Ascending aorta (tissue), 2 donors: ENCODE measurements around the gene COX18. TPM values are rescaled to one million over a fixed set of nuclear protein-coding genes. Genes with fewer than 3 reads are reported as not detected.
A peak's percentile ranks its signal among the peaks of the same experiment; 100 is the strongest.

Experiments used
- DNase-seq, 2 donors: peaks; one replicate each; pipeline ENCODE4 v3.0.0-alpha.2; 2019; ENCODE audit warnings: low spot score in 2 of 2
- H3K27ac ChIP-seq, 2 donors: fragments of 200-600 bp; sonication (generic); one replicate each; pipeline ENCODE4 v1.5.1; 2016 to 2017; ENCODE audit warnings: mild to moderate bottlenecking in 1 of 2
- H3K27me3 ChIP-seq: fragments of 200-600 bp; sonication (generic); one replicate; pipeline ENCODE4 v1.5.1; 2017
- H3K36me3 ChIP-seq, 2 donors: fragments of 200-600 bp; sonication (generic); one replicate each; pipeline ENCODE4 v1.5.1; 2016
- H3K4me1 ChIP-seq, 2 donors: fragments of 200-600 bp; sonication (generic); one replicate each; pipeline ENCODE4 v1.5.1; 2016 to 2017; ENCODE audit warnings: mild to moderate bottlenecking in 1 of 2
- H3K4me3 ChIP-seq, 2 donors: fragments of 200-600 bp; sonication (generic); one replicate each; pipeline ENCODE4 v1.5.1; 2016 to 2017; ENCODE audit warnings: mild to moderate bottlenecking in 1 of 2
- H3K9me3 ChIP-seq, 2 donors: fragments of 200-600 bp; sonication (generic); one replicate each; pipeline ENCODE4 v1.5.1; 2016
- CTCF ChIP-seq, 3 experiments: fragments of 200-600 bp in 2 of 3; fragments of 450-650 bp in 1 of 3; sonication (generic) in 2 of 3; IDR thresholded peaks; one replicate each; pipeline ENCODE4 v1.5.1; 2016 to 2019; ENCODE audit warnings: antibody characterized with exemption in 3 of 3, mild to moderate bottlenecking in 1 of 3, moderate library complexity in 1 of 3
- intact Hi-C: fragments of 100-400 bp; cut with DNase I; formaldehyde crosslinking; loops from one replicate; pipeline ENCODE4 v1.15.1; 2023
- total RNA-seq: library from RNA; depleted of rRNA; stranded (reverse); fragments of >200 nt; gene quantifications from one replicate; pipeline ENCODE4 v1.1.0, GENCODE V29; 2016

COX18 gene
- total RNA-seq, 1 donor from 2014 or later: 22.7 TPM

GRCh38 chr4:73067971-73068394 is 1.5 kb downstream of the COX18 start:
- Histone ChIP-seq H3K9me3 (no peaks in the 10 kb centered on the region), H3K27me3 (no peaks in the 10 kb centered on the region), H3K36me3 (peaks cover 4 to 7% of the 10 kb centered on the region in 2 donors), H3K27ac (peak overlapping the region; percentile 88 to 96), H3K4me3 (peak overlapping the region; percentile 60 to 99), H3K4me1 (peaks cover 3 to 7% of the 10 kb centered on the region in 2 donors)
- DNase-seq: no peak
- no peak for TF ChIP-seq CTCF (IDR thresholded peaks at IDR 0.05)
- intact Hi-C loops: loop anchor here (1.0 to 5.0 kb wide), 2 partner anchors 499 to 1089 kb away; partner anchors contain the start of genes ADAMTS3 and MTHFD2L

- peaks cover 3 to 7% of the 10 kb centered on the region in 2 donors for H3K4me1 ChIP-seq
- no peak overlapping the region for H3K27ac ChIP-seq
- H3K4me3 ChIP-seq: no peak overlapping the region
- no peaks in the 10 kb centered on the region for H3K27me3 ChIP-seq
- intact Hi-C loops: loop anchor here (5.0 kb wide), 1 partner anchor 1090 kb away; the partner anchor contains the start of gene MTHFD2L
- H3K36me3 ChIP-seq: peaks cover 5 to 7% of the 10 kb centered on the region in 2 donors
- DNase-seq: no peak
- TF ChIP-seq CTCF (IDR thresholded peaks at IDR 0.05): no peak
- no peaks in the 10 kb centered on the region for H3K9me3 ChIP-seq
These were observed 2.6 kb downstream of the COX18 start for GRCh38 chr4:73066928-73067327.

DNA sequence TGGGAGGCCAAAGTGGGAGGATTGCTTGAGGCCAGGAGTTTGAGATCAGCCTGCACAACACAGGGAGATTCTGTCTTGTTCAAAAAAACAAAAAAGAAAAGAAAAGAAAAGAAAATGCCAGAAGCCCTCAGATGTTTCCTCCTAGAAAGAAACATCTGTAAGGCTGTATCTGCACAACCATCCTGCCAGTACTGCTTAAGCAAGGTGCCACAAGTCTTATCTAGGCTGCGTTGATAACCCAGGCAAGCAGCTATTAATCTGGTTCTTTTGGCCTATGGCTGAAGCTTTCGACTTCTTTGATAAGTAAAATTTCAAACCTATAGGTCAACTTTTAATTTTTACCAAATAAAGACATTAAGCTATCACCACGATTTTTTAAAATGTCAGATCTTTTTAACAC is 3.1 kb downstream of the COX18 start:
- Histone ChIP-seq H3K27ac (no peak overlapping the region), H3K4me1 (peaks cover 3 to 7% of the 10 kb centered on the region in 2 donors), H3K4me3 (no peak overlapping the region), H3K9me3 (no peaks in the 10 kb centered on the region), H3K27me3 (no peaks in the 10 kb centered on the region), H3K36me3 (peaks cover 6 to 9% of the 10 kb centered on the region in 2 donors)
- no peak for DNase-seq
- TF ChIP-seq CTCF (IDR thresholded peaks at IDR 0.05): no peak
- intact Hi-C loops: loop anchor here (5.0 kb wide), 1 partner anchor 1091 kb away; the partner anchor contains the start of gene MTHFD2L

DNA sequence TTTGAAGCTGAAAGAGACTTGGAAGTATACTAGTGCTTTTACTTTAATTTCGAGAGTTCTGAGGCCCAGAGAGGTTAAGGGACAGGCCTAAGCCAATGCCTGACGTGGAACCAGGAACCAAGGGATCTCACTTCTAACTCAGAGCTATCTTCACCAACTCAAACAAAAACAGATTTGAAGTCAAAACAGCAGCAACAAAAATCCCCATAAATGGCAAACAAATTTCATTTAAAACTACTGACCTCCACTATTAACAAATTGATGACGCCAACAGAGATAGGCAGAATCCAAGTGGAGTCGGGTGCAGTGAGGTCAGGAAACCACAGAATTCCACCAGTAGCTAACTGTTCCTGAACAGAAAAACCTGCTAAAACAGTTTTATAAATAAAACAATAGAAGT is 5.0 kb downstream of the COX18 start:
- H3K36me3 ChIP-seq: peaks cover 22 to 26% of the 10 kb centered on the region in 2 donors
- no peak overlapping the region for H3K27ac ChIP-seq
- H3K4me3 ChIP-seq: no peak overlapping the region
- intact Hi-C loops: no loop called here
- H3K9me3 ChIP-seq: no peaks in the 10 kb centered on the region
- no peak for TF ChIP-seq CTCF (IDR thresholded peaks at IDR 0.05)
- no peaks in the 10 kb centered on the region for H3K27me3 ChIP-seq
- no peak for DNase-seq
- peaks cover 3 to 7% of the 10 kb centered on the region in 2 donors for H3K4me1 ChIP-seq

DNA sequence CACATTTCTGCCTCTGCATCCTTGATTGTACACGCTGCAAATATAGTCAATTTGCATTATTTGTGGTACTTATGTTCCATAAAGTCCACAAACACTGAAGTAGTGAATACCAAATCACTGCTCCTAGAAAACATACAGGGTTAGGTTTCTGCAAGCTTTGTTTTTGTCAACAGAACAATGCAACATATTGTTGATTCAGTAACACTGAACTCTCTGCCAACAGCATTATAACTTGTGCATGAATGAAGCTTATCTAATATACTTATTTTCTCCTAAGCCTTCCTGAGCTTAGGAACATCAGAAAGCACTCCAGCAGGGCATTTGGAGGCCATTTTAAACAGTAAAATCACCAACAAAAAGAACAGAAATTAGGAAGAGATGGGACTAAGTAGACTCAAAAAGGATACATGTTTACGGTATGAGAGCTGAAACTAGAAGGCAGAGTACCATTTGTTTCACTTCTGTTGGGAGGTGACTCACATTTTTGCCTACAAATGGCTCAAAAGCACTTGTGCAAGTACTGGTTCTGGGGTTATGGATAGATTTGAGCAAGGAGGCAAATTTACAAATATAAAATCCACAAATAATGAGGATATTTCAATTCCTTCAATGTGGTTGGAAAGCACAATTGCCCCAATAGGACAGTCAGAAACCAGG is 14.1 kb downstream of the COX18 start:
- peaks cover 29 to 49% of the 10 kb centered on the region in 2 donors for H3K36me3 ChIP-seq
- H3K4me3 ChIP-seq: no peak overlapping the region
- H3K27ac ChIP-seq: no peak overlapping the region
- no peaks in the 10 kb centered on the region for H3K4me1 ChIP-seq
- intact Hi-C loops: no loop called here
- no peaks in the 10 kb centered on the region for H3K27me3 ChIP-seq
- no peak for DNase-seq
- TF ChIP-seq CTCF (IDR thresholded peaks at IDR 0.05): no peak
- H3K9me3 ChIP-seq: no peaks in the 10 kb centered on the region
